Measurements from ENCODE around the gene THAP3. TPM values are rescaled to one million over a fixed set of nuclear protein-coding genes. Genes with fewer than 3 reads are reported as not detected.

Gene THAP3
- total and polyA plus RNA-seq, 2 donors from 2014 or later: 14.4 to 28.7 TPM

- Histone ChIP-seq H3K9ac (ENCODE audit: low read length in 3 of 3) (no peak overlapping the region), H3K4me3 (ENCODE audit: low read length in 3 of 3) (no peak overlapping the region), H3K27ac (ENCODE audit: low read depth in 2 of 2, low read length in 2 of 2) (no peak overlapping the region), H3K4me1 (ENCODE audit: control insufficient read depth in 2 of 3, insufficient read depth in 2 of 3, low read depth in 1 of 3, low read length in 3 of 3) (peaks cover 0 to 8% (median 4%) of the 10 kb centered on the region in 3 donors), H3K27me3 (ENCODE audit: control insufficient read depth, insufficient read depth, low read length) (no peaks in the 10 kb centered on the region), H3K9me3 (ENCODE audit: control insufficient read depth in 2 of 3, insufficient read depth in 1 of 3, low read length in 3 of 3) (no peaks in the 10 kb centered on the region), H3K36me3 (ENCODE audit: control insufficient read depth in 2 of 3, insufficient read depth in 3 of 3, low read length in 3 of 3) (peaks cover 0 to 24% (median 14%) of the 10 kb centered on the region in 3 donors)
- FAIRE-seq (no peak), DNase-seq (no peak)
- intact Hi-C loops (cut with DNase I): no loop called here
- TF ChIP-seq CTCF (IDR thresholded peaks at IDR 0.05; ENCODE audit: borderline replicate concordance, extremely low read depth, insufficient read depth): no peak
These were observed 5.4 kb downstream of the THAP3 start for GRCh38 chr1:6630027-6630426.

- H3K9me3 ChIP-seq (ENCODE audit: control insufficient read depth in 2 of 3, insufficient read depth in 1 of 3, low read length in 3 of 3): no peaks in the 10 kb centered on the region
- FAIRE-seq (no peak), DNase-seq (no peak)
- H3K27ac ChIP-seq (ENCODE audit: low read depth in 2 of 2, low read length in 2 of 2): no peak overlapping the region
- no peak for TF ChIP-seq CTCF (IDR thresholded peaks at IDR 0.05; ENCODE audit: borderline replicate concordance, extremely low read depth, insufficient read depth)
- H3K4me1 ChIP-seq (ENCODE audit: control insufficient read depth in 2 of 3, insufficient read depth in 2 of 3, low read depth in 1 of 3, low read length in 3 of 3): peaks cover 0 to 4% (median 3%) of the 10 kb centered on the region in 3 donors
- no peaks in the 10 kb centered on the region for H3K27me3 ChIP-seq (ENCODE audit: control insufficient read depth, insufficient read depth, low read length)
- no peak overlapping the region for H3K4me3 ChIP-seq (ENCODE audit: low read length in 3 of 3)
- no peak overlapping the region for H3K9ac ChIP-seq (ENCODE audit: low read length in 3 of 3)
- intact Hi-C loops (cut with DNase I): no loop called here
- peaks cover 0 to 27% (median 14%) of the 10 kb centered on the region in 3 donors for H3K36me3 ChIP-seq (ENCODE audit: control insufficient read depth in 2 of 3, insufficient read depth in 3 of 3, low read length in 3 of 3)
These were observed 6.4 kb downstream of the THAP3 start for GRCh38 chr1:6631058-6631457.

- Histone ChIP-seq H3K4me3 (ENCODE audit: low read length in 3 of 3) (no peak overlapping the region), H3K27ac (ENCODE audit: low read depth in 2 of 2, low read length in 2 of 2) (no peak overlapping the region), H3K9me3 (ENCODE audit: control insufficient read depth in 2 of 3, insufficient read depth in 1 of 3, low read length in 3 of 3) (no peaks in the 10 kb centered on the region), H3K27me3 (ENCODE audit: control insufficient read depth, insufficient read depth, low read length) (no peaks in the 10 kb centered on the region), H3K9ac (ENCODE audit: low read length in 3 of 3) (no peak overlapping the region), H3K36me3 (ENCODE audit: control insufficient read depth in 2 of 3, insufficient read depth in 3 of 3, low read length in 3 of 3) (peaks cover 0 to 45% (median 29%) of the 10 kb centered on the region in 3 donors), H3K4me1 (ENCODE audit: control insufficient read depth in 2 of 3, insufficient read depth in 2 of 3, low read depth in 1 of 3, low read length in 3 of 3) (no peaks in the 10 kb centered on the region)
- intact Hi-C loops (cut with DNase I): no loop called here
- no peak for DNase-seq
- no peak for FAIRE-seq
- TF ChIP-seq CTCF (IDR thresholded peaks at IDR 0.05; ENCODE audit: borderline replicate concordance, extremely low read depth, insufficient read depth): no peak
These were observed 8.2 kb downstream of the THAP3 start for GRCh38 chr1:6632588-6633514.
